Measurements from ENCODE around the gene ZBTB42. TPM values are rescaled to one million over a fixed set of nuclear protein-coding genes. Genes with fewer than 3 reads are reported as not detected.

The ZBTB42 gene
- total RNA-seq, 1 donor from 2014 or later: 3.1 TPM

DNA sequence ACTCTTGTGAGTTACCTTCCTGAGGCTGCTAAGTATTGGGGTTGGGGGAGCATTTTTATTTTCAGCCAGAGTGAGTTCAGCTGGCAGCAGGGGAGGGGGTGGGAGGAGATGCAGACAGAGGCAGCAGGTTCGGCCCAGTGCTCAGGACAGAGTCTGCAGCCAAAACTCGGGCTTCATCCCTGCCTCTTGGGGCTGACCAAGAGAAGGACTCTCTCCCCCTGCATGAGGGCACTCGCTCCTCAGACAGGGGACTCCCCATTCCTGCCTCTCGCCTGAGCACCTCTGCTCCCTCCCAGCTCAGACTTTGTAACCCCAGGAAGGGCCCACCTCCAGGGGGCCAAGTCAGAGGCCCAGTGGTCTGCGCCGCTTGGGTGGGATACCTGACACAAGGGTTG, 4.2 kb upstream of the ZBTB42 start:
- Mint-ChIP-seq H3K9me3 (ENCODE audit: unreplicated experiment) (no peaks in the 10 kb centered on the region), H3K4me3 (ENCODE audit: unreplicated experiment) (peak overlapping the region; percentile 65), H3K27ac (ENCODE audit: unreplicated experiment) (no peak overlapping the region), H3K4me1 (ENCODE audit: unreplicated experiment) (peaks cover 43% of the 10 kb centered on the region), H3K27me3 (ENCODE audit: unreplicated experiment) (no peaks in the 10 kb centered on the region), H3K36me3 (ENCODE audit: unreplicated experiment) (no peaks in the 10 kb centered on the region)
- no peak for DNase-seq (ENCODE audit: extremely low spot score, unreplicated experiment)
- no peak for TF ChIP-seq CTCF (IDR thresholded peaks at IDR 0.05)

DNA sequence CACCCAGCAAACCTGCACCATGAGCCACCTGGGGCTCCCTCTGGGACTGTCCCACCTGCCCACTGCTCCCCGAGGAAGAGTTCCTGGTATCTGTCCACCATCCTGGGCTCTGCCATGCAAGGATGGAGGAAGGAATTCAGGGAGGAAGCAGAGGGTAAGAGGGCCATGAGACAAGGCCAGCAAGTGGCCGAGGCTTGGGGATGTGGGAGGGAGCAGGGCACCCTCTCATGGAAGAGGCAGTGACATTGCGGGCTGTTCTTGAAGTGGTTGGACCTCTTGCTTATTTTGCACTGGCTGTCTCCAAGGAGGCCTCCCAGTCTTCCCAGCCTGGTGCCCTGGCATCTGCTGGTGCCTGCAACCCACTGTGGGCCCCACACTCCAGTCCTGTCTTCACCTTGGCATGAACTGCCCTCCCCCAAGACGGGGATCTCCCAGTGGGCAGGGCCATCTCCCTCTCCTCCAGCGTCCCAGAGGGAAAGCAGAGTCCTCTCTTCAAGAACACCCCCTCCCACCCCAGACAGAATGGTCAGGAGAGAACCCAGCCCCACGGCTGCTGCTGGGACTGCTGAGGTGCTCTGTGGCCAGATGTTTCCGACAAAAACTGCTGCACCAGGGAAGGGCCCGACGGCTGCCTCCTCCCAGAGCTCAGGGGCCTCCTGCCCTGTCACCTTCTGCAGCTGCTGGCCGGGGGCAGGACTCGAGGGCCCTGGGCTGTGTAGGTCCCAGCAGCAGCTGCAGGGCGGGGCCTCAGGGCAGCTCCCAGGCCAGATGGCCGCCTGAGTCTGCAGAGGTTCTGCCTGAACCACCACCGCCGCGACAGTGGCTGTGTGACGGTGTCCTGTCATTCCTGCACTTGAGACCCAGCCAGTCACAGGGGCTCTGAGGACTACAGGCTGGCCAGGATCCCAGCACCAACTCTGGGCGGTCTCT, 3.5 kb upstream of the ZBTB42 start:
- Mint-ChIP-seq H3K36me3 (ENCODE audit: unreplicated experiment) (no peaks in the 10 kb centered on the region), H3K27me3 (ENCODE audit: unreplicated experiment) (no peaks in the 10 kb centered on the region), H3K4me3 (ENCODE audit: unreplicated experiment) (peak overlapping the region; percentile 65), H3K9me3 (ENCODE audit: unreplicated experiment) (no peaks in the 10 kb centered on the region), H3K4me1 (ENCODE audit: unreplicated experiment) (peaks cover 44% of the 10 kb centered on the region), H3K27ac (ENCODE audit: unreplicated experiment) (no peak overlapping the region)
- no peak for TF ChIP-seq CTCF (IDR thresholded peaks at IDR 0.05)
- DNase-seq (ENCODE audit: extremely low spot score, unreplicated experiment): no peak

DNA sequence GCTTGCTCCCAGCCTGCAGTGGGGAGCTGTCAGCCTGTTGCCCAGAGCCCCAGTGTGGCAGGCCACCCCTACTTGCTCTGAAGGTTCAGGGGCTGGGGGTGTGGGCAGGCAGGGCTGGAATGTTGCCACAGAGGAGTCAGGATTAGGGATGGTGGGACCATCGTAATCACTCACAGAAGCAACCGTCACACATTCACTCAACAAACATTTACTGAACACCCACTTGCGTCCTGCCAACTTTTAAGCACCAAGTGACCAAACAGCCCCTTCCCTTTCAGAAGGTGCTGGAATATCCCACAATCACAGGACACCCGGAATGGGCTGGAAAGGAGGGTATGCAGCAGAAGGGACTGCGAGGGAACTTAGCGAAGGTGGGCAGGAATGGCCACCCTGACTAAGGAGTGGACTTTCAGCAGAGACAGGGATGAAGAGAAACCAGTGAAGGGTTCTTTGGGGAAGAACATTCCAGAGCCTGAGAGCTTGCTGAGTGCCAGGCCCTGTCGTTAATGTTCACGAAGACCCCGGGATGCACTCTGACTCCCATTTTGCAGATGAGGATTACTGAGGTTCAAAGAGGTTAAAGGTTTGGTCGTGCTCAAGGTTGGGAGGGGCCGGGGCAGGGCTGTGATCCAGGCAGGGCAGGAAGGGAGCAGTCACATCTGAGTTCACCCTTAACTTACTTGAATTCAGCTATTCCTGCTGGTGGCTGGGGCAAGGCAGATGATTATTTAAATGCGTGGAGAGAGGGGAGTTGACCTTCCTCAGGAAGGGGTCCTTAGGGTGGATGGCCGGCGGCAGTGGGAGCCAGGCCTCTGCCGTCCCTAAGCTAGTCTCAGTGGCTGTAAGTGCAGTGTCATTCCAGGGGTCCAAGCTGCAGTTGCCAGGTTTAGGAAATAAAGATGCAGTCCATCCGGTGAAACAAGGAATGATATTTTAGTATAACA, 2.3 kb upstream of the ZBTB42 start:
- TF ChIP-seq CTCF (IDR thresholded peaks at IDR 0.05): no peak

DNA sequence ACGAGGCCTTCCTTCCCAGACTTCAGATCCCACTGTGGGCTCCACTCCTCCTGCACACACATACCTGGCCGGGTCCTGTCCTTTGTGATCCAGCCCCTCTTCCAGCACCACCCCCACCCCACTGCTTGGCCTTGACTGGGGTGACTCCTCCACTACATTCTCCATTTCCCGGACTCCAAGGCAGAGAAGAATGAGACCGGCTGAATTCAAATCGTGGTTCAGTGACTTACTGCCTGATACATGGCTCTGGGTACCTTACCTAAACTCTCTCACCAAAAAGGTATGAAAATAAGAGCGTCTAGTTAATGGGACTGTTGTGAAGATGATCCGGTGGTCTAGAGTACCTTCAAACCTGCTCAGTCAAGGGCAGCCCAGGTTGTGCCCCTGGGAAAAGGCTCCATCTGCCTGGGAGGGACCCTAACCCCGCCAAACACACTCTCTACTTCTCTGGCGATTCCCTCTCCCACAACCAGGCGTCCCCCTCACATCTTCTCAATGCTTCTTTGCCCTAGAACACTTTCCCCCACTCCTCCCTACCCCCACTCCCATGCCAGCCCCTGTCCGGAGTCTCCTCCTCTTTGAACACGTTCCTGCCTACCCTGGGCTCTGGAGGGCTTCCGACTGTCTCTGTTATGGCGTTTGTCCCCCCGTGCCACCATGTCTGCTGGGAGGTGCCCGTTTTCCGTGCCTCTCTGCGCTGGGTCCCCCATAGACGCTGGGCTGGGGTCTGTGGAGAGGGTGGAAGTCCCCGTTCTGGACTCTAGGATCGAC, 1.5 kb upstream of the ZBTB42 start:
- no peaks in the 10 kb centered on the region for H3K9me3 Mint-ChIP-seq (ENCODE audit: unreplicated experiment)
- peaks cover 34% of the 10 kb centered on the region for H3K4me1 Mint-ChIP-seq (ENCODE audit: unreplicated experiment)
- TF ChIP-seq CTCF (IDR thresholded peaks at IDR 0.05): no peak
- no peaks in the 10 kb centered on the region for H3K27me3 Mint-ChIP-seq (ENCODE audit: unreplicated experiment)
- H3K4me3 Mint-ChIP-seq (ENCODE audit: unreplicated experiment): peak overlapping the region; percentile 55
- H3K36me3 Mint-ChIP-seq (ENCODE audit: unreplicated experiment): no peaks in the 10 kb centered on the region
- H3K27ac Mint-ChIP-seq (ENCODE audit: unreplicated experiment): peak overlapping the region; percentile 63
- DNase-seq (ENCODE audit: extremely low spot score, unreplicated experiment): no peak

More for the DNA sequence above, 2.3 kb upstream of the ZBTB42 start:
- peaks cover 38% of the 10 kb centered on the region for H3K4me1 Mint-ChIP-seq (ENCODE audit: unreplicated experiment)
- no peaks in the 10 kb centered on the region for H3K36me3 Mint-ChIP-seq (ENCODE audit: unreplicated experiment)
- DNase-seq (ENCODE audit: extremely low spot score, unreplicated experiment): no peak
- no peak overlapping the region for H3K4me3 Mint-ChIP-seq (ENCODE audit: unreplicated experiment)
- H3K9me3 Mint-ChIP-seq (ENCODE audit: unreplicated experiment): no peaks in the 10 kb centered on the region
- no peaks in the 10 kb centered on the region for H3K27me3 Mint-ChIP-seq (ENCODE audit: unreplicated experiment)
- H3K27ac Mint-ChIP-seq (ENCODE audit: unreplicated experiment): peak overlapping the region; percentile 63
